Fibroblast of the aortic adventitia (primary cell): ENCODE data around the gene SLC20A1. TPM values are rescaled to one million over a fixed set of nuclear protein-coding genes. Genes with fewer than 3 reads are reported as not detected.
"Not testable (repeated sequence)": the region's sequence is repeated elsewhere in the genome, so short reads cannot be mapped to it uniquely, and the experiment has no call there.

Experiments used
- DNase-seq: peaks from one replicate; pipeline ENCODE4 v3.0.0-alpha.2; 2010; ENCODE audit warnings: low read depth
- H3K4me3 ChIP-seq: 2 replicates; pipeline ENCODE4 v1.5.1; 2011; ENCODE audit warnings: low read depth, mild to moderate bottlenecking, control low read depth, low read length, moderate library complexity
- total RNA-seq: library from RNA; depleted of rRNA; stranded (reverse); fragments of >200 nt; gene quantifications from 2 replicates; pipeline ENCODE4 v1.2.3, GENCODE V29; 2012; ENCODE audit warnings: low replicate concordance
- TF ChIP-seq, protein P1 (sequence below): IDR thresholded peaks from 2 replicates; pipeline ENCODE4 v1.5.1; 2011; ENCODE audit warnings: mild to moderate bottlenecking, low read length, control low read depth, inconsistent platforms; ENCODE audit not compliant: insufficient read depth

Gene SLC20A1
- total RNA-seq, 1 donor = 134 TPM

- no peak overlapping the region for H3K4me3 ChIP-seq
- DNase-seq = no peak
- TF ChIP-seq, protein P1, sequence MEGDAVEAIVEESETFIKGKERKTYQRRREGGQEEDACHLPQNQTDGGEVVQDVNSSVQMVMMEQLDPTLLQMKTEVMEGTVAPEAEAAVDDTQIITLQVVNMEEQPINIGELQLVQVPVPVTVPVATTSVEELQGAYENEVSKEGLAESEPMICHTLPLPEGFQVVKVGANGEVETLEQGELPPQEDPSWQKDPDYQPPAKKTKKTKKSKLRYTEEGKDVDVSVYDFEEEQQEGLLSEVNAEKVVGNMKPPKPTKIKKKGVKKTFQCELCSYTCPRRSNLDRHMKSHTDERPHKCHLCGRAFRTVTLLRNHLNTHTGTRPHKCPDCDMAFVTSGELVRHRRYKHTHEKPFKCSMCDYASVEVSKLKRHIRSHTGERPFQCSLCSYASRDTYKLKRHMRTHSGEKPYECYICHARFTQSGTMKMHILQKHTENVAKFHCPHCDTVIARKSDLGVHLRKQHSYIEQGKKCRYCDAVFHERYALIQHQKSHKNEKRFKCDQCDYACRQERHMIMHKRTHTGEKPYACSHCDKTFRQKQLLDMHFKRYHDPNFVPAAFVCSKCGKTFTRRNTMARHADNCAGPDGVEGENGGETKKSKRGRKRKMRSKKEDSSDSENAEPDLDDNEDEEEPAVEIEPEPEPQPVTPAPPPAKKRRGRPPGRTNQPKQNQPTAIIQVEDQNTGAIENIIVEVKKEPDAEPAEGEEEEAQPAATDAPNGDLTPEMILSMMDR = no peak
These were observed 40.8 kb upstream of the SLC20A1 start for GRCh38 chr2:112604952-112605351.

DNA sequence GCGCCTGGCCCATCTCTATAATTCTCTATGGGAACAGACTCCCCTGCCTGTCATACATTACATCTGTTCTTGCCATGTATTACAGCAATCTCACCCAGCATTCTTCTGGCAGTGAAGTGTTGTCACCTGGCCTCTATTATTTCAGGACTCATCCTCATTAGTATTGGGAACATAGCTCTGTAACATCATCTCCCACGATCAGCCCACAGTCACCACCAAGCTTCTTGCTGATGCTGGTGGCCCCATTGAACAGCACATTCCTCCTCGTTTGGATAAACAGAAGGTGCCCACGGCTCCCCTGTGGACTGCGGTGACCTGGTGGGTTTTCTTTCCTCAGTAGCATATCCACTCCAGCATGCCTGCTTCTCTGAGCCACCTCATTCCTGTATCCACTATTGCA, 39.8 kb upstream of the SLC20A1 start:
- H3K4me3 ChIP-seq = no peak overlapping the region
- DNase-seq = no peak
- TF ChIP-seq, protein P1 = no peak

DNA sequence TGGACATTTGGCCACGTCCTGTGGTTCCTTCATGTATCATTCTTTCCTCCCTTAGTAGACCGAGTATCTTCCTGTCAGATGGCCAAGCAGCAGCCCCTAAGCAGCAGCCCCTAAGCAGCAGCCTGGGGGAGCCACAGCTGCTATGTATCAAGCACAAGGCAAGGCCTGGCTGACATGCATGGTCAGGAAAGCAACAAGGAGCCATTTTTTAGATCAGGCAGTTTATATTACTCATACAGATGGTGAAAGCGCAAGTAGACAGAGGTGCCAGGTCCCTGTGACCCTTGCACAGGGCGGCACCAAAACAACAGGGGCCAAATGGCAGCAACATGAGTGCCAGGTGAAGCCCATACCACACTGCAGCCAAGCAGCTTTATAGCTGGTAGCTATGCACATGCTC, 39.2 kb upstream of the SLC20A1 start:
- no peak overlapping the region for H3K4me3 ChIP-seq
- TF ChIP-seq, protein P1 = no peak
- DNase-seq = no peak

DNA sequence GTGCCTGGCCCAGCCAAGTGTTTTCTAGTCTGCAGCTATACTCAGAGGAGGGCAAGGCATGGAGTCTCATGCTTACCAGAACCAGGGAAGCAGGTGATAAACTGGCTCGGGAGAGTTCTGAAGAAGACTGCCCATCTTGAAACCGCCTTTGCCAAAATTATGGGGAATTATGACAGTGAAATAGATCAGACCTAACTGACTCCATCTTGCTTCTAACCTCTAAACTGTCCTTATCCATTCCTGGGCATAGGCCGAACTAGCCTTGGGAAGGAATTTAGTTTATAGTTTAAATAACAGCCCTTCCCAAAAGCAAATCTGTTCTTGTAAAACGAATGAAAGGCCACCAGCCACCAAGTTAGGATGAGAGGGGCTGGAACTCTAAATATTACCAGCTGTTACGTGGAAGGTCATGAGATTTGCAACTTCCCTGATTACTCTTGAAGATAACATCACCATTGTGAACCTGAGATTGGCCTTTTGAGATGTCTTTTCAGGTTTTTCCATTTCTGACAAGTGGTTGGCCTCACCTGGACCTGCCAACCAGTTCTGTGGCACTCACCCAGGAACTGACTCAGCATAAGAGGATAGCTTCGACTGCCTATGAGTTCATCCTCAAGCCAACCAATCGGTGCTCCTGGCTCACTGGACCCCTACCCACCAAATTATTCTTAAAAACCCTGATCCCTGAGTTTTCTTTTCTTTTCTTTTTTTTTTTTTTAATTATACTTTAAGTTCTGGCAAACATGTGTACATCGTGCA, 37.9 kb upstream of the SLC20A1 start:
- no peak for DNase-seq
- no peak overlapping the region for H3K4me3 ChIP-seq
- TF ChIP-seq, protein P1 = no peak

- DNase-seq, H3K4me3 ChIP-seq: not testable (repeated sequence)
These were observed 36.4 kb upstream of the SLC20A1 start for GRCh38 chr2:112609320-112609719.

GRCh38 chr2:112612283-112612682, 33.5 kb upstream of the SLC20A1 start:
- H3K4me3 ChIP-seq, DNase-seq: not testable (repeated sequence)

DNA sequence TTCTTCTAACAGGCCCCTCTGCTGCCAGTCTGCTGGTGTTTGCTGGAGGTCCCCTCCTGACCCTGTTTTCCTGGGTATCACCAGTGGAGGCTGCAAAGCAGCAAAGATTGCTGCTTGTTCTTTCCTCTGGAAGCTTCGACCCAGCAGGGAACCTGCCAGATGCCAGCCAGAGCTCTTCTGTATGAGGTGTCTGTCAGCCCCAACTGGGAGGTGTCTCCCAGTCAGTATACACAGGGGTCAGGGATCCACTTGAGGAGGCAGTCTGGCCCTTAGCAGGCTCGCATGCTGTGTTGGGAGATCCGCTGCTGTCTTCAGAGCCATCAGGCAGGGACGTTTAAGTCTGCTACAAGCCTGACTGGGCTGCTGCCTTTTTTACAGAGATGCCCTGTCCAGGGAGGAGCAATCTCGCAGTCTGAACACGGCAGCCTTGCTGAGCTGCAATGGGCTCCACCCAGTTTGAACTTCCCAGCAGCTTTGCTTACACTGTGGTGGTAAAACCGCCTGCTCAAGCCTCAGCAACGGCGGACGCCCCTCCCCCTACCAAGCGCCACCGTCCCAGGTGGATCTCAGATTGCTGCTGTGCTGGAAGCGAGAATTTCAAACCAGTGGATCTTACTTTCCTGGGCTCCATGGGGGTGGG, 31.4 kb upstream of the SLC20A1 start:
- no peak overlapping the region for H3K4me3 ChIP-seq
- DNase-seq = no peak
- TF ChIP-seq, protein P1 = no peak

DNA sequence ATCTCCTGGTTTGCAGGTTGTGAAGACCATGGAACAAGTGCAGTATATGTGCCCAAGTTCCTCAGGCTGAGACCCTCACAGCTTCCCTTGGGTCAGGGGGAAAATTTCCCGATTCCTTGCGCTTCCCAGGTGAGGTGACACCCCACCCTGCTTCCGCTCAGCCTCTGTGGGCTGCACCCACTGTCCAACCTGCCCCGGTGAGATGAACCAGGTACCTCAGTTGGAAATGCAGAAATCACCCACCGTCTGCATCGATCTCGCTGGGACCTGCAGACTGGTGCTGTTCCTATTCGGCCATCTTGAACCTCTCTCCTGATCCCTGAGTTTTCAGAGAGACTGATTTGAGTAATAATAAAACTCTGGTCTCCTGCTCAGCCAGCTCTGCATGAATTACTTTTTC, 30.7 kb upstream of the SLC20A1 start:
- H3K4me3 ChIP-seq = no peak overlapping the region
- TF ChIP-seq, protein P1 = no peak
- no peak for DNase-seq

DNA sequence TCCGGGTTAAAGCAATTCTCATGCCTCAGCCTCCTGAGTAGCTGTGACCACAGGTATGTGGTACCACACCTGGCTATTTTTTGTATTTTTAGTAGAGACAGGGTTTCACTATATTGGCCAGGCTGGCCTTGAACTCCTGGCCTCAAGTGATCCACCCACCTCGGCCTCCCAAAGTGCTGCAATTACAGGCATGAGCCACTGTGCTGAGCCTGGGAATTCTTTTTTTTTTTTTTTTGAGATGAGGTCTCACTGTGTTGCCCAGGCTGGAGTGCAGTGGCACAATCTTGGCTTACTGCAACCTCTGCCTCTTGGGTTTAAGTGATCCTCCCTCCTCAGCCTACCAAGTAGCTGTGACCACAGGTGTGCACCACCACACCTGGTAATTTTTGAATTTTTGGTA, 29.9 kb upstream of the SLC20A1 start:
- H3K4me3 ChIP-seq, DNase-seq: not testable (repeated sequence)
